ENCODE measurements around the gene SH3PXD2A. TPM values are rescaled to one million over a fixed set of nuclear protein-coding genes. Genes with fewer than 3 reads are reported as not detected.
A peak's percentile ranks its signal among the peaks of the same experiment; 100 is the strongest.

The SH3PXD2A gene
- total RNA-seq, 8 experiments from 2014 or later, result 7.8 to 34.3 (median 12.8) TPM

GRCh38 chr10:103651333-103651732 is 204.0 kb downstream of the SH3PXD2A start:
- 80% methylated on average over 1 of the region's 1 CpG; no CpG with 5 or more reads in 8 of the 10 experiments for WGBS, 10 experiments
- no peak overlapping the region for H3K27ac ChIP-seq
- H3K4me1 ChIP-seq (replicated peaks in 1 of 2), result no peaks in the 10 kb centered on the region
- ATAC-seq (replicated peaks in 6 of 8), result peak in 3 of 8 experiments; percentile 55 to 79 (median 79)
- no peak overlapping the region for H3K4me3 ChIP-seq
- in situ Hi-C loops (cut with MboI; ENCODE audit: low pct_unique_long_range_greater_than_20kb in 2 of 9, low sequenced_read_pairs in 9 of 9, unreplicated experiment in 9 of 9), result no loop called here

DNA sequence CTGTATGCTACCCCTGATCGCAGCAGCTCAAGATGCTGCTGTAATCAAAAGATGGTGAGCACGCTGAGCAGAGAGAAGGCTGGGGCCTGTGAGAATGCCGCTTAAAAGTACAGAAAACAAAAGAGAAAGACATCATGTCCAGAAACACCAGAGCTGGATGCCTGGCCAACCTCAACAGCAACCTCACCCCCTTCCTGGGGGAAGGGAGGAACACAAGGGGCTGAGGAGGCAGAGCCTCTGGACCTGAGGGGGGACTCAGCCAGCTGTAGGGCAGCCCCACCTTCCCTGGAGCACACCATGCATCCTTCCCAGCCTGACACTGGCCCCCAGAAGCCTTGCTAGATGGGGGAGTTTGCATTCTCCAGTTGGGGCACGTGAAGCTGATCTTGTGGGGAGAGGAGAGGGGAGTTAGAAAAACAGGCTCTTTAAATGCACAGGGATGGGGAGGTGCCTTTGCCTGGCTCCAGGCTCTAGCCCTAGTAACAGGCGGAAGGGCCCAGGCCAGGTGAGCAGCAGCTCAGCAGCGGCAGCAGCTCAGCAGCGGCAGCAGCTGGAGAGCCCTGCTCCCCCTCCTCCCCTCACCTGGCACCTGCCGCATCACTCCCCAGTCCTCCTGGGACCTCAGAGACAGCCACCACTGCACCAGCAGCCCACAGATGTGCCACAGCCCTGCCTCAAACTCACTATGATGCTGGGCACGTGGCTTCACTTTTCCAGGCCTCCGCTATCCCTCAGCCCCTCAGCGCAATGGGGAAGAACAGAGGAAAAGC is 205.5 kb downstream of the SH3PXD2A start:
- no peak for ATAC-seq (replicated peaks in 6 of 8)
- WGBS, 10 experiments, result 40 to 100% (median 100%) methylated on average over 1 to 5 of the region's 11 CpGs; no CpG with 5 or more reads in 1 of the 10 experiments
- Histone ChIP-seq H3K27ac (no peak overlapping the region), H3K4me3 (no peak overlapping the region), H3K4me1 (replicated peaks in 1 of 2) (no peaks in the 10 kb centered on the region)
- in situ Hi-C loops (cut with MboI; ENCODE audit: low pct_unique_long_range_greater_than_20kb in 2 of 9, low sequenced_read_pairs in 9 of 9, unreplicated experiment in 9 of 9), result no loop called here

GRCh38 chr10:103648636-103649532 is 206.5 kb downstream of the SH3PXD2A start:
- Histone ChIP-seq H3K27ac (no peak overlapping the region), H3K4me1 (replicated peaks in 1 of 2) (no peaks in the 10 kb centered on the region), H3K4me3 (no peak overlapping the region)
- no peak for ATAC-seq (replicated peaks in 6 of 8)
- 16 to 90% (median 67%) methylated on average over 2 to 9 of the region's 18 CpGs; no CpG with 5 or more reads in 2 of the 10 experiments for WGBS, 10 experiments
- in situ Hi-C loops (cut with MboI; ENCODE audit: low pct_unique_long_range_greater_than_20kb in 2 of 9, low sequenced_read_pairs in 9 of 9, unreplicated experiment in 9 of 9), result no loop called here

- in situ Hi-C loops (cut with MboI; ENCODE audit: low pct_unique_long_range_greater_than_20kb in 2 of 9, low sequenced_read_pairs in 9 of 9, unreplicated experiment in 9 of 9), result no loop called here
- no peak overlapping the region for H3K27ac ChIP-seq
- no peak overlapping the region for H3K4me3 ChIP-seq
- no peak for ATAC-seq (replicated peaks in 6 of 8)
- no peaks in the 10 kb centered on the region for H3K4me1 ChIP-seq (replicated peaks in 1 of 2)
- WGBS, 10 experiments, result 0 to 86% (median 78%) methylated on average over 1 to 6 of the region's 8 CpGs; no CpG with 5 or more reads in 3 of the 10 experiments
Observed at GRCh38 chr10:103648251-103648635, 207.1 kb downstream of the SH3PXD2A start.

DNA sequence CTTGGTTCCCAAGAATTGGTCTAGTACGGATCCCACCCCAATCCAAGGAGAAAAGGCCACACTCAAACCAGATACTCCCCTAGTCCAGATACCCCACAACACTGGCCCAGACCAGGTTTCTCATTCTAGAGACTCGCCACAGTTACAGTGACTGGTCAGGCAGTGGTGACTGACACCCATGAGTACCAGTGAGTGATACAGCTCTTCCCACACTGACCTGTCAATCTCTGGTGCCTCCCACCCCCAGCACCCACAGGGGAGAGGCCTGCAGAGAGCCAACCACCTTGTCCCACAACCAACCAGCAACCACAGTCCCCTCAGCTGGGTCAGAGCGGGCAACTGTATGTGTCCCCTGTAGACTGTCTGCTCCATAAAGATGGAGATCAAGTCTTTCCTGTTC is 209.1 kb downstream of the SH3PXD2A start:
- peaks cover 0 to 5% of the 10 kb centered on the region in 2 donors for H3K4me1 ChIP-seq (replicated peaks in 1 of 2)
- in situ Hi-C loops (cut with MboI; ENCODE audit: low pct_unique_long_range_greater_than_20kb in 2 of 9, low sequenced_read_pairs in 9 of 9, unreplicated experiment in 9 of 9), result no loop called here
- H3K4me3 ChIP-seq, result no peak overlapping the region
- no peak overlapping the region for H3K27ac ChIP-seq
- 100% methylated on average over 1 of the region's 3 CpGs; no CpG with 5 or more reads in 8 of the 10 experiments for WGBS, 10 experiments
- no peak for ATAC-seq (replicated peaks in 6 of 8)

- peak in 2 of 8 experiments; percentile 22 to 67 for ATAC-seq (replicated peaks in 6 of 8)
- Histone ChIP-seq H3K4me3 (no peak overlapping the region), H3K4me1 (replicated peaks in 1 of 2) (peaks cover 0 to 5% of the 10 kb centered on the region in 2 donors), H3K27ac (no peak overlapping the region)
- WGBS, 10 experiments, result 20 to 100% (median 76%) methylated on average over 1 to 9 of the region's 12 CpGs; no CpG with 5 or more reads in 1 of the 10 experiments
- in situ Hi-C loops (cut with MboI; ENCODE audit: low pct_unique_long_range_greater_than_20kb in 2 of 9, low sequenced_read_pairs in 9 of 9, unreplicated experiment in 9 of 9), result no loop called here
Observed at GRCh38 chr10:103645141-103646054, 210.0 kb downstream of the SH3PXD2A start.

DNA sequence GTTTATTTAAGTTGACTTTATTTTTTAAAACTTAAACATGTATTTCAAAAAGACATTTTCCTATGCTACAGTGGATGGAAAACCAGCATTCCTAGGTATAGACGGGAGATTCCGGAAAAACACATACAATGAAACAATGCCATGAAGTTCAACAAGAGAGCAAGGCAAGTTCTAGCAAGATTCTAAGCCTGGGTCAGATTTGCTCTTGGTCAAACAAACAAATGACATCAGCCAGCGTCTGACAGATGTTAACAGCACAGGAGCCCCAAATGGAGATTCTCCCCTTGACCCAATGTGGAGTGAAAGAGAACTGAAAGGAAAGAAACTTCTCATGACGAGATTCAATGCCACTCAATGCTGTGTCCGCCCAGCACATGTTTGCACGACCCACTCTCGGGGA is 212.0 kb downstream of the SH3PXD2A start:
- WGBS, 10 experiments, result 75 to 100% (median 87%) methylated on average over 1 to 5 of the region's 7 CpGs; no CpG with 5 or more reads in 1 of the 10 experiments
- in situ Hi-C loops (cut with MboI; ENCODE audit: low pct_unique_long_range_greater_than_20kb in 2 of 9, low sequenced_read_pairs in 9 of 9, unreplicated experiment in 9 of 9), result no loop called here
- H3K4me3 ChIP-seq, result no peak overlapping the region
- no peak for ATAC-seq (replicated peaks in 6 of 8)
- H3K27ac ChIP-seq, result no peak overlapping the region
- peaks cover 0 to 5% of the 10 kb centered on the region in 2 donors for H3K4me1 ChIP-seq (replicated peaks in 1 of 2)

- Histone ChIP-seq H3K27ac (no peak overlapping the region), H3K4me1 (replicated peaks in 1 of 2) (peaks cover 0 to 16% of the 10 kb centered on the region in 2 donors), H3K4me3 (no peak overlapping the region)
- no peak for ATAC-seq (replicated peaks in 6 of 8)
- in situ Hi-C loops (cut with MboI; ENCODE audit: low pct_unique_long_range_greater_than_20kb in 2 of 9, low sequenced_read_pairs in 9 of 9, unreplicated experiment in 9 of 9), result no loop called here
- 52 to 100% (median 84%) methylated on average over 2 to 4 of the region's 4 CpGs; no CpG with 5 or more reads in 2 of the 10 experiments for WGBS, 10 experiments
Observed at GRCh38 chr10:103641326-103641725, 214.1 kb downstream of the SH3PXD2A start.

DNA sequence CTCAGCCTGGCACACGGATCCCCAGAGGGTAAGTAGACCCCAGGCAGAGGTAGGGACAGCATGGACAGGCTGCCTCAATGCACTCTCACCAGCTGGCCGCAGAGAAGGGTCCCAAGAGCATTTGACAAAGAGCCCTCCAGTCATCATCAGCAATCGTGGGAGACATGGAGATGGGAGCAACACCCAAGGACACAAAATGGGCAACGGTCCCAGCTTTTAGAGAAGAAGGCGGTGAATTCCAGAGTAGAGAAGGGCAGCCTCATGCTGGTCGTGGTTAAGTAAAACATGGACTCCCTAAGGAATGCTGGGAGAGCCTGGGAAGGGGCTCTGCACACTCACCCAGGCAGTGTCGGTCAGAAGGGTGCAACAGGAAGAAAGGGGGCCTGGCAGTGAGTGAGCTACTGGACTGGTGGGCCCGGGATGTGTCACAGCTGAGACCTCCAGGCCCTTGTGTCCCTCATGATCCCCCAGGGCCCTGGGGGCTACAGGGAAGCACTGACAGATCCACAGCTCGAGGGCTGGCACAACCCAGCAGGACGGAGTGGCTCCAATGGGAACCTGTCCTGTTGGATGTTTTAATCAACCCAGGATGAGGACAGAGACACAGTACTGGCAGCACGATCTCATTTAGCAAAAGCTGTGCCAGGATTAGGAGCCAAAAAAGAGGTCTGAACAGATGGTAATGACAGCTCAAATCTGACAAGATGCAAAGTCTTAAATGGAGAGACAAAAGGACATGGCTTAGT is 214.8 kb downstream of the SH3PXD2A start:
- 52 to 100% (median 84%) methylated on average over 1 to 5 of the region's 11 CpGs; no CpG with 5 or more reads in 2 of the 10 experiments for WGBS, 10 experiments

DNA sequence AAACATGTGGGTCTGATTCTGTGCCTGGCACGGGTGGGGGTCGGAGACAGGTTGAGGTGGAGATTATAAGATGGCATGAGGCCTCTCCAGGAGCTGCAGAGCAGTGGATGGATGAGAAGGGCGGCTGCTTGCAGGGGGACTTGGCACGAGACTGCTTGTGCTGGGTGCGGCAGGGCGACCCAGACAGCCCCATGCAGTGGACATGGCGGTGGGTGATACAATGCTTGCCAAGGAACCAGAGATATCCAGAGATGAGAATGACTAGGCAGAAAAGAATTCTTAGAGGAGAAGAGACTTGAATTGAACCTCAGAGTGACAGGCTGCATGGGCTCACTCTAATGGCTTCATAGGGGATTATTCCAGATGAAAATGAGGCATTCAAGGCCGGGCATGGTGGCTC is 216.4 kb downstream of the SH3PXD2A start:
- no peak overlapping the region for H3K4me3 ChIP-seq
- WGBS, 10 experiments, result 0 to 100% (median 90%) methylated on average over 1 to 5 of the region's 8 CpGs; no CpG with 5 or more reads in 4 of the 10 experiments
- H3K27ac ChIP-seq, result no peak overlapping the region
- in situ Hi-C loops (cut with MboI; ENCODE audit: low pct_unique_long_range_greater_than_20kb in 2 of 9, low sequenced_read_pairs in 9 of 9, unreplicated experiment in 9 of 9), result no loop called here
- ATAC-seq (replicated peaks in 6 of 8), result no peak
- peaks cover 0 to 19% of the 10 kb centered on the region in 2 donors for H3K4me1 ChIP-seq (replicated peaks in 1 of 2)

More for the DNA sequence above, 214.8 kb downstream of the SH3PXD2A start:
- no peak for ATAC-seq (replicated peaks in 6 of 8)
- in situ Hi-C loops (cut with MboI; ENCODE audit: low pct_unique_long_range_greater_than_20kb in 2 of 9, low sequenced_read_pairs in 9 of 9, unreplicated experiment in 9 of 9), result no loop called here
- H3K27ac ChIP-seq, result no peak overlapping the region
- H3K4me1 ChIP-seq (replicated peaks in 1 of 2), result peaks cover 0 to 19% of the 10 kb centered on the region in 2 donors
- no peak overlapping the region for H3K4me3 ChIP-seq

DNA sequence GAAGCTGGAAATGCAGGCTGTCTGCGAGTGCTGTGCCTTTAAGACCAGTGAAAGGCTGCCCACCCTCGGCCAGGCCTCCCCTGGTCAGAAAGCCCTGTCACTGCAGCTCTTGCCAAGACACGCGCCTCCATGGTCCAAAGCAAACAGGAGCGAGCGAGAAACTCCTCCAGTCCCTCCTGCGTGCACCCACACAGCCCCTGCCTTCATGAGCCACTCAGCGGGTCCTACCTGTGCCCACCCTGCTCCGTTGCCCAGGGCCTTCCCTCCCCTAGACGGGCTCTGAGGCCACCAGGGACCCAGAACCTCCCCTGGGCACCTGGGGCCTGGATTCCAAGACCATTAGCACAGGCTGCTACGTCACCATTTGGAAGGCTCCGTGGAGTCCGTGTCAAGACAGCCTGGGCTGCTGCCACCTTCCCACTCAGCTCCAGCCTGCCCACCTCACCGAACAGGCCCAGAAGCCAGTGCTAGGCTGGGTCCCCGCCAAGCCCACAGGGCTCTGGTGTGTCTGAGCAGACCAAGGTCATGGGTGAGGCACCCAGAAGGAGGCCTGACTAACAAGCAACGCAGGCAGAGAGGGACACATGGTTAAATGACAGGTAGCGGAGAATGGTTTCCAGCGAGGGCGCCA is 217.3 kb downstream of the SH3PXD2A start:
- H3K4me3 ChIP-seq, result no peak overlapping the region
- no peak overlapping the region for H3K27ac ChIP-seq
- WGBS, 10 experiments, result 20 to 88% (median 70%) methylated on average over 2 to 10 of the region's 19 CpGs; no CpG with 5 or more reads in 7 of the 10 experiments
- in situ Hi-C loops (cut with MboI; ENCODE audit: low pct_unique_long_range_greater_than_20kb in 2 of 9, low sequenced_read_pairs in 9 of 9, unreplicated experiment in 9 of 9), result no loop called here
- ATAC-seq (replicated peaks in 6 of 8), result peak in 6 of 8 experiments; percentile 6 to 85 (median 18)
- H3K4me1 ChIP-seq (replicated peaks in 1 of 2), result peaks cover 0 to 19% of the 10 kb centered on the region in 2 donors
